ENCODE measurements around the gene C10orf71.

GRCh38 chr10:49363309-49364031, 64.5 kb downstream of the C10orf71 start:
- no peak for TF ChIP-seq CTCF (IDR thresholded peaks at IDR 0.05)
- TF ChIP-seq POLR2A (IDR thresholded peaks at IDR 0.05) = no peak
